IPS-20b (cell line): ENCODE measurements around the gene PCOLCE2.

Source experiments
- H3K27ac ChIP-seq: one replicate; pipeline ENCODE4 v1.5.1; 2013; ENCODE audit warnings: low read length
- H3K27me3 ChIP-seq: 2 replicates; pipeline ENCODE4 v1.6.1; 2013; ENCODE audit warnings: mild to moderate bottlenecking, low read length, inconsistent platforms; ENCODE audit not compliant: insufficient read depth
- H3K36me3 ChIP-seq: 2 replicates; pipeline ENCODE4 v1.6.1; 2013; ENCODE audit warnings: low read depth, mild to moderate bottlenecking, inconsistent platforms, low read length, moderate library complexity; ENCODE audit not compliant: insufficient read depth
- H3K4me1 ChIP-seq: 2 replicates; pipeline ENCODE4 v1.6.1; 2013; ENCODE audit warnings: mild to moderate bottlenecking, control low read depth, inconsistent platforms, low read length, moderate library complexity; ENCODE audit not compliant: insufficient read depth
- H3K4me3 ChIP-seq: 2 replicates; pipeline ENCODE4 v1.5.1; 2013; ENCODE audit warnings: mild to moderate bottlenecking, low read length, inconsistent platforms
- H3K9ac ChIP-seq: 2 replicates; pipeline ENCODE4 v1.6.1; 2013; ENCODE audit warnings: low read depth, mild to moderate bottlenecking, inconsistent platforms, low read length, moderate library complexity
- H3K9me3 ChIP-seq: 2 replicates; pipeline ENCODE4 v1.6.1; 2013; ENCODE audit warnings: mild to moderate bottlenecking, low read depth, low read length, inconsistent platforms; ENCODE audit not compliant: insufficient read depth

PCOLCE2 gene, protein sequence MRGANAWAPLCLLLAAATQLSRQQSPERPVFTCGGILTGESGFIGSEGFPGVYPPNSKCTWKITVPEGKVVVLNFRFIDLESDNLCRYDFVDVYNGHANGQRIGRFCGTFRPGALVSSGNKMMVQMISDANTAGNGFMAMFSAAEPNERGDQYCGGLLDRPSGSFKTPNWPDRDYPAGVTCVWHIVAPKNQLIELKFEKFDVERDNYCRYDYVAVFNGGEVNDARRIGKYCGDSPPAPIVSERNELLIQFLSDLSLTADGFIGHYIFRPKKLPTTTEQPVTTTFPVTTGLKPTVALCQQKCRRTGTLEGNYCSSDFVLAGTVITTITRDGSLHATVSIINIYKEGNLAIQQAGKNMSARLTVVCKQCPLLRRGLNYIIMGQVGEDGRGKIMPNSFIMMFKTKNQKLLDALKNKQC

GRCh38 chr3:142888481-142889211 lies at the start of gene PCOLCE2:
Gene PCOLCE2 (minus strand): TSS chr3:142889083. CDS start chr3:142888896, 187 bp downstream.
- H3K4me3 ChIP-seq: peak within 1 kb of the TSS; percentile 66
- H3K4me1 ChIP-seq: peaks cover 4% of the 10 kb centered on the region; the same call in 1 of the 2 replicates
- no peak within 1 kb of the TSS for H3K27ac ChIP-seq
- no peaks in the 10 kb centered on the region for H3K36me3 ChIP-seq
- H3K27me3 ChIP-seq: peaks cover 17% of the 10 kb centered on the region
- no peaks in the 10 kb centered on the region for H3K9me3 ChIP-seq
- H3K9ac ChIP-seq: peak within 1 kb of the TSS; percentile 78; the same call in 1 of the 2 replicates

DNA sequence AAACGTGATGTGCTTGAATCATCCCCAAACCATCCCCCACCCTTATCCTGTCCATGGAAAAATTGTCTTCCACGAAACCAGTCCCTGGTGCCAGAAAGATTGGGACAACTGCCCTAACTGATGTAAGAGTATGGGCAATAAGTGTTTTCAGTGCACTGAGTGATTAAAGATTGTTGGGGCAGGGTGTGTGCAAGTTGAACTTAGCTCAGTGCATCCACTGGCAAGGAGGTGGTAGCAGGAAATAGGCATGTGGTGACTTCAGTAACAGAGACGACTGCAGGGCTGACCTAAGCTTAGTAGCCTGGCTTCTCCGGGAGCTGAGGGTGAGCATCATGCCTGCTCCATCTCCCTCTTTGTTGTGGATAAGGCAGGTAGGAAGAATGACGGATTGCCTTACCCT lies 47.1 kb upstream of the PCOLCE2 start:
- H3K4me3 ChIP-seq: no peak overlapping the region
- H3K36me3 ChIP-seq: no peaks in the 10 kb centered on the region
- no peaks in the 10 kb centered on the region for H3K27me3 ChIP-seq
- H3K9me3 ChIP-seq: no peaks in the 10 kb centered on the region
- H3K27ac ChIP-seq: no peak overlapping the region
- no peaks in the 10 kb centered on the region for H3K4me1 ChIP-seq
- no peak overlapping the region for H3K9ac ChIP-seq

- Histone ChIP-seq H3K27ac (no peak overlapping the region), H3K4me1 (no peaks in the 10 kb centered on the region), H3K9ac (no peak overlapping the region), H3K9me3 (no peaks in the 10 kb centered on the region), H3K27me3 (no peaks in the 10 kb centered on the region), H3K4me3 (no peak overlapping the region), H3K36me3 (no peaks in the 10 kb centered on the region)
These were observed 46.0 kb upstream of the PCOLCE2 start for GRCh38 chr3:142934887-142935269.

GRCh38 chr3:142934128-142934886 lies 45.4 kb upstream of the PCOLCE2 start:
- no peak overlapping the region for H3K27ac ChIP-seq
- H3K9me3 ChIP-seq: no peaks in the 10 kb centered on the region
- H3K27me3 ChIP-seq: no peaks in the 10 kb centered on the region
- H3K4me3 ChIP-seq: no peak overlapping the region
- H3K9ac ChIP-seq: no peak overlapping the region
- H3K4me1 ChIP-seq: no peaks in the 10 kb centered on the region
- H3K36me3 ChIP-seq: no peaks in the 10 kb centered on the region

DNA sequence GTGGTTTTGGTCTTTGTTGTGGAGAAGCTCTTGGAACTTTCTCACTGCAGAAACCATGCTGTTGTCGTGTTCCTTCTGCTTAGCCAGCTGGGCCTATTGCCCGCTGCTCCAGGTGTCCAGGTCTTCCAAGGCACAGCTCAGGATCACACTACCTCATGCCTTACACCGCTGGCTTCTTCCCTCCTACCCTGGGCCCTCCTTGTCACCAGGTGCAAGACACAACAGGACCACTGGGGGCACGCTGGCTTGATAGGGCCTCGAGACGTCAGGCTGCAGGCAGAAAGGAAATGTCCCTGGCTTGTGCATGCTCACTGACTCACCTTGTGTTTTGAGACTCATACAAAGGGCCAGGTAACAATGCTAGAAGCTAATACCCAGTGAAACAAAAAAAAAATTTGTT lies 42.3 kb upstream of the PCOLCE2 start:
- Histone ChIP-seq H3K9me3 (no peaks in the 10 kb centered on the region), H3K27ac (no peak overlapping the region), H3K4me1 (no peaks in the 10 kb centered on the region), H3K27me3 (no peaks in the 10 kb centered on the region), H3K4me3 (no peak overlapping the region), H3K36me3 (no peaks in the 10 kb centered on the region), H3K9ac (no peak overlapping the region)

DNA sequence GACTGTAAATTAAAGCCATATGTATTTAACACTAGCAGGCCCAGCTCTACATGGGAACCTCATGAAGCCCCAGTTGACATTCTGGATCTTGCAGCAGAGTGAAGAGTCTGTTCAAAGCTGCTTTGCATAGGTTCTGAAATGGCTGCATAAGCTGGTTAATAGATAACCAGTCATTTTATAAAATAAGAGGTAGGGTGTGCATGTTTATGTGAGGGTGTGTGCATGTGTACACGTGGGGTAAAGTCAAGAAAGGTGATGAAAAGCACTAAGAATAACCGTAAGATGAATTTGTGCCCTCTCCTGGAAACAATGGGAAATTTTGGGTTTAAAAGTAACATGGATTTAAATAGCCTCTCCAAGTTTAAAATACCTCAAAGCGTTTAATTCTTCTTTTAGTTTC lies 41.6 kb upstream of the PCOLCE2 start:
- H3K9ac ChIP-seq: no peak overlapping the region
- H3K36me3 ChIP-seq: no peaks in the 10 kb centered on the region
- H3K9me3 ChIP-seq: no peaks in the 10 kb centered on the region
- no peak overlapping the region for H3K4me3 ChIP-seq
- no peak overlapping the region for H3K27ac ChIP-seq
- no peaks in the 10 kb centered on the region for H3K27me3 ChIP-seq
- H3K4me1 ChIP-seq: no peaks in the 10 kb centered on the region

DNA sequence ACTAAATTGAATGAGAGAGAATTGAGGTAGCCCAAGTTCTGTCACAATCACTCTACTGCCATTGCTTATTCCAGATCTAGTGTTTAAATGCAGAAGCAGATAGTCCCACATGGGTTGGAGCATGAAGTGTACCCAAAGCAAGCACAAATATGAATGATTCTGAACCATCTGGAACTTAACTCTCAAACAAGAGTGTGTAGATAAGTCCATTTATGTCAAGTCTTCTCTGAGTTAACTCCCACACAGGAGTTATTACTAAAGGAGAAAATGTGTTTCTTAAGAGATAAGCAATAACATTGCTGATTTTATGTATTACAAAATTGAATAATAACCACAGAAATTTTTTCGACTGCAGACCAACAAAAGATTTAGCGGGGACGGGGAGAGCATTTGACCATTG lies 41.0 kb upstream of the PCOLCE2 start:
- Histone ChIP-seq H3K4me3 (no peak overlapping the region), H3K27ac (no peak overlapping the region), H3K9me3 (no peaks in the 10 kb centered on the region), H3K9ac (no peak overlapping the region), H3K4me1 (no peaks in the 10 kb centered on the region), H3K27me3 (no peaks in the 10 kb centered on the region), H3K36me3 (no peaks in the 10 kb centered on the region)

DNA sequence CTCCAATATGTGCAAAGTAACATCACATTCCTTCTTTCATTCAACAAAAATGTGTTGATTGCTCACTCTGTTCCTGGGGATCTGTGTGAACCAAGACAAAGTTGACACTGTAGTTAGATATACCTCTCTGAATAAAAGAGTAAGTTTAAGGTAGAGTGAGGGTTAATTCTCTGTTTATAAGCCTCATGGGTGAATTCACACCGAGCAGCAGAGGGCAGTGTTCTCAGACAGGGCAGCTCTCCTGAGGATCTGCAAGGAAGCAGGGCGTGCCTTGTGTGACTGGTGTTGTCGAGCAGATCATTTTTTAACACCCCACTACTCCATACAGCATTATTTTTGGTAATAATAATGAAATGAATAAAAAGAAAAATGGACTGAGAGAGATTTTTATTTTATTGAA lies 40.2 kb upstream of the PCOLCE2 start:
- no peaks in the 10 kb centered on the region for H3K27me3 ChIP-seq
- H3K9me3 ChIP-seq: no peaks in the 10 kb centered on the region
- H3K4me1 ChIP-seq: no peaks in the 10 kb centered on the region
- no peak overlapping the region for H3K4me3 ChIP-seq
- H3K27ac ChIP-seq: no peak overlapping the region
- H3K9ac ChIP-seq: no peak overlapping the region
- no peaks in the 10 kb centered on the region for H3K36me3 ChIP-seq

DNA sequence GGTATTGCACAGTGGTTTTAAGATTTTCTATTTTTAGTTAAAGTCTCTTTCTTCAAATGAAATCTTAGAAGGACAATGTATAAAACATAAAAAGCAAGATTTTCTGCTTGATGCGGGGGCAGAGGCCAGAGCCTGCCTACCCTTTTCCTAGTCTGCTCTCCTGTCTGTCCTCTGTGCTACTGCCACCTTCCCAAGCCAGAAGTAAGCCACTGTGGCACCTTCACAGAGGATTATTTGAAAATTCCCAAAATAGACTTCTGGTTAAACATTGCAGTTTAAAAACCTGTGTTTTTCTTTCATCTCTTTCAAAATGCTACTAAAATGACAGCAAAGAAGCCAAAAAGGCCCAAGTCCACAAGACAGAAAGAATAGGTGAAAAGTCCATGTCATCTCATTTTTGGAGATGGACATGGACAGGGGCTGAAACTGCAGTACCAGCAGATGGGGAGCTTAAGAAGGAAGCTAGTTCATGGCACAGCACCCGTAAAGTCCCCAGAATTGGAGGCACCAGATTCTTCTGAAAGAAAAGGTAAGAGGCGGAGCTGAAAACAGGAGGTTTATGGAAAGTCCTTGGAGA lies 37.6 kb upstream of the PCOLCE2 start:
- no peaks in the 10 kb centered on the region; the same call in 1 of the 2 replicates for H3K9me3 ChIP-seq
- no peaks in the 10 kb centered on the region for H3K27me3 ChIP-seq
- no peak overlapping the region for H3K4me3 ChIP-seq
- no peak overlapping the region for H3K9ac ChIP-seq
- no peaks in the 10 kb centered on the region for H3K36me3 ChIP-seq
- no peak overlapping the region for H3K27ac ChIP-seq
- no peaks in the 10 kb centered on the region for H3K4me1 ChIP-seq

- no peaks in the 10 kb centered on the region for H3K27me3 ChIP-seq
- no peak overlapping the region for H3K27ac ChIP-seq
- H3K4me3 ChIP-seq: no peak overlapping the region
- no peaks in the 10 kb centered on the region; the same call in 1 of the 2 replicates for H3K9me3 ChIP-seq
- H3K4me1 ChIP-seq: no peaks in the 10 kb centered on the region
- no peak overlapping the region for H3K9ac ChIP-seq
- H3K36me3 ChIP-seq: no peaks in the 10 kb centered on the region
These were observed 36.3 kb upstream of the PCOLCE2 start for GRCh38 chr3:142925140-142925539.

DNA sequence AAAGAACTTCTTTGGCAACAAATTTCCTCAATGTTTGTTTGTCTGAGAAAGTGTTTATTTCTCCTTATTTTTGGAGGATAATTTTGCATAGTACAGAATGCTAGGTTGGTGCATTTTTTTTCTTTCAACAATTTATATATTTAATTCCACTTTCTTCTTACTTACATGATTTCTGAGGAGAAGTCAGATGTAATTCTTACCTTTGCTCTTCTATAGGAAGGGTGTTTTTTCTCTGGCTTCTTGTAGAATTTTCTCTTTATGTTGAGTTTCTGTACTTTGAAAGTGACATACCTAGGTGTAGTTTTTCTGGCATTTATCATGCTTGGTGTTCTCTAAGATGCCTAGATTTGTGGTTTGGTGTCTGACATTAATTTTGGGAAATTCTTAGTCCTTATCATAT lies 34.8 kb upstream of the PCOLCE2 start:
- Histone ChIP-seq H3K9ac (no peak overlapping the region), H3K4me1 (no peaks in the 10 kb centered on the region), H3K36me3 (no peaks in the 10 kb centered on the region)

More for the DNA sequence above, 34.8 kb upstream of the PCOLCE2 start:
- no peak overlapping the region for H3K27ac ChIP-seq
- H3K4me3 ChIP-seq: no peak overlapping the region
- H3K9me3 ChIP-seq: no peaks in the 10 kb centered on the region; the same call in 1 of the 2 replicates
- H3K27me3 ChIP-seq: no peaks in the 10 kb centered on the region
